ENCODE measurements around the gene GAB1. TPM values are rescaled to one million over a fixed set of nuclear protein-coding genes. Genes with fewer than 3 reads are reported as not detected.

Gene GAB1
- total and polyA plus RNA-seq, 7 donors: 1.0 to 20.3 (median 10.1) TPM

DNA sequence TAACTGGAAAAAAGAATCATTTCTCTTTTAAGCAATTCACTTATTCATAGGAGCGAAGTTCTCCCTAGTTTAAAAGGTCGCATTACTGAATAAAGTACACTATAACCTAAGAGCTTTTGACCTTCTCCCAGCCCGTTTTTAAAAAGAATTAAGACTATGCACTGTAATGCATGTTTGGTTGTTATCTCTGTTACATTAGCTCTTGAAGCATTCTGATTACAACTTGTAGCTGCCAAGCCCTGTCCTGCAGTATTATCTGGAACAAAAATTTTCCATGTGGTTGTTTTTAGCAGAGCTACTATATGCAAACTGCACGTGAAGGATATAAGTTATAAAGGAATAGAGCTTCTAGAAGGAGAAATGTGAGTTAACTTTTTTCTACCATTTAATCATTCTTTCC, 8.1 kb downstream of the GAB1 start:
- TF ChIP-seq, protein P1, sequence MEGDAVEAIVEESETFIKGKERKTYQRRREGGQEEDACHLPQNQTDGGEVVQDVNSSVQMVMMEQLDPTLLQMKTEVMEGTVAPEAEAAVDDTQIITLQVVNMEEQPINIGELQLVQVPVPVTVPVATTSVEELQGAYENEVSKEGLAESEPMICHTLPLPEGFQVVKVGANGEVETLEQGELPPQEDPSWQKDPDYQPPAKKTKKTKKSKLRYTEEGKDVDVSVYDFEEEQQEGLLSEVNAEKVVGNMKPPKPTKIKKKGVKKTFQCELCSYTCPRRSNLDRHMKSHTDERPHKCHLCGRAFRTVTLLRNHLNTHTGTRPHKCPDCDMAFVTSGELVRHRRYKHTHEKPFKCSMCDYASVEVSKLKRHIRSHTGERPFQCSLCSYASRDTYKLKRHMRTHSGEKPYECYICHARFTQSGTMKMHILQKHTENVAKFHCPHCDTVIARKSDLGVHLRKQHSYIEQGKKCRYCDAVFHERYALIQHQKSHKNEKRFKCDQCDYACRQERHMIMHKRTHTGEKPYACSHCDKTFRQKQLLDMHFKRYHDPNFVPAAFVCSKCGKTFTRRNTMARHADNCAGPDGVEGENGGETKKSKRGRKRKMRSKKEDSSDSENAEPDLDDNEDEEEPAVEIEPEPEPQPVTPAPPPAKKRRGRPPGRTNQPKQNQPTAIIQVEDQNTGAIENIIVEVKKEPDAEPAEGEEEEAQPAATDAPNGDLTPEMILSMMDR (IDR thresholded peaks at IDR 0.05): no peak
- Histone ChIP-seq H3K9me3 (no peaks in the 10 kb centered on the region), H3K4me3 (peak overlapping the region; percentile 33), H3K27me3 (ENCODE audit: insufficient read depth in 3 of 3, low read length in 2 of 3) (no peaks in the 10 kb centered on the region), H3K4me1 (peaks cover 21% of the 10 kb centered on the region), H3K27ac (peak overlapping the region; percentile 68), H3K36me3 (ENCODE audit: insufficient read depth in 1 of 2, low read depth in 1 of 2) (no peaks in the 10 kb centered on the region)
- intact Hi-C loops (cut with DNase I): no loop called here
- DNase-seq (no peak), ATAC-seq (peak in 1 of 4 donors; percentile 39)
- 34 to 50% (median 39%) methylated on average over 4 of the region's 4 CpGs for WGBS, 3 donors

DNA sequence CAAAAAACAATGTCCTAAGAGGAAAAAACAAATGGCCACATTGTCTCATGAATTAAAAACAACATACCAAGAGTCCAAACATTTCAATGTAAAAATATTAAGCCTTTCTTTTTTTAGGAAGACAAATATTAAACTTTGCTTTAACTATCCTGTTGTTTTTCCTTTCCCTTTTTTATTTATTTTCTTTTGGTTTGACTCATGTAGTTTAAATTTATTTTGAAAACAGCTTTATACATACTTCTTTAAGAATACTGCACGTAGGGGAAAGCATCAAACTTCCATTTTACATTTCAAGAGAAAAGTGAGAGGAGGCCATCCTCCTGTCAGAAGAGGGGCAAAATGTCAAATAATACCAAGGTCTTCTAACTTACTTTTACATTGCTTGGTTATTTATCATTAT, 8.7 kb downstream of the GAB1 start:
- TF ChIP-seq, protein P1 (IDR thresholded peaks at IDR 0.05): no peak
- H3K4me1 ChIP-seq: peaks cover 16% of the 10 kb centered on the region
- H3K27me3 ChIP-seq (ENCODE audit: insufficient read depth in 3 of 3, low read length in 2 of 3): no peaks in the 10 kb centered on the region
- intact Hi-C loops (cut with DNase I): no loop called here
- DNase-seq (no peak), ATAC-seq (no peak)
- WGBS, 3 donors: 60 to 78% (median 67%) methylated on average over 1 of the region's 1 CpG
- no peaks in the 10 kb centered on the region for H3K9me3 ChIP-seq
- H3K27ac ChIP-seq: peak overlapping the region; percentile 68
- H3K4me3 ChIP-seq: no peak overlapping the region
- H3K36me3 ChIP-seq (ENCODE audit: insufficient read depth in 1 of 2, low read depth in 1 of 2): no peaks in the 10 kb centered on the region

DNA sequence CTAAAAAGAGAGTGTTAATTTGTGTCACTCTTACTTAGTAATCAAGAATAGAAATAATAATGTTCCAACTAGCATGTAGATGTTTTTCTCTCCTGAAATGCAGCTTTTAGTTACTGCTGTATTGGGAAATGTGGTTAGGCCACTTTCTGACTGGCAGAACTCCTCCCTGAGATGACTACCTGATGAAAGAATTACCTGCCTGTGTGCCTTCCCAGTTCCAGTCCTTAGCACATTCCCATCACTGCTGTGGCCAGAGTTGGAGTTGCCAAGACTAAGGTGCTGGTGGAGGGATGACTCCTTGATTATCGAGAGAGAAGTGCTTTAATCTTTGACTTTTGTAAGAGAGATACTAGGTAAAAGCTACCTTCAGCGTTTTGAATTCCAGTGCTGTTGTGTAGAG, 9.5 kb downstream of the GAB1 start:
- Histone ChIP-seq H3K36me3 (ENCODE audit: insufficient read depth in 1 of 2, low read depth in 1 of 2) (no peaks in the 10 kb centered on the region), H3K9me3 (no peaks in the 10 kb centered on the region), H3K27me3 (ENCODE audit: insufficient read depth in 3 of 3, low read length in 2 of 3) (no peaks in the 10 kb centered on the region), H3K4me3 (no peak overlapping the region), H3K27ac (peak overlapping the region; percentile 68), H3K4me1 (peaks cover 9% of the 10 kb centered on the region)
- WGBS, 3 donors: 58 to 77% (median 72%) methylated on average over 2 of the region's 2 CpGs
- peak in 3 of 4 donors; percentile 30 to 75 (median 52) for ATAC-seq
- no peak for DNase-seq
- intact Hi-C loops (cut with DNase I): no loop called here
- TF ChIP-seq, protein P1 (IDR thresholded peaks at IDR 0.05): no peak

DNA sequence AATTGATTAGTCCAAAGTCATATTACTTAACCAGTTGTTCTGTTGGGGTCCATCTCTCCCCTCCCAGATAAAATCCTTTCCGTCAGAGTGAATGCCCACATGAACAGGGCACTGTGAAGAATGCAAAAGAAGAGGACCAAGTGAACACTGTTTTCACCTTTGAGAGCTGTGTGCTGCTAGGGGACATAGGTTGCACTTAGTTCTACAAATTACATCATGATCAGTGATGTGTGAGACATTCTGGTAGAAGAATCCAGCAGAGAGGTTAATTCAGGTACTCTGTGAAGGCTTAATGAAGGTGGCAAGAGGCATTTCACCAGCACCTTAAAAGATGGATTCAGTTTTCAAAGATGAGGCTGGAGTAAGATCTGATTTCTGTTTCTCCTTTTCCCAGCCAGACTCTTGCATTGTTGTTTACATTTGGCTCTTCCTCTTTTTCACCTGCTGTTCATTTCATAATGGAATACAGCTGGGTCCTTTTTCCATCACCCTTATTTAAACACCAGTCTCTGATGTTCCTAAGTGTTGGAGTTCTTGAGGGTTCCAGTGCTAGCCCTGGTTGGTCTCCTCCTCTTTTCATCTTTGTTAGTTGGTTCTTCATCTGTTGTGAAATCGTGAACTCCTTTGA, 10.9 kb downstream of the GAB1 start:
- Histone ChIP-seq H3K9me3 (no peaks in the 10 kb centered on the region), H3K27ac (no peak overlapping the region), H3K4me1 (peaks cover 14% of the 10 kb centered on the region), H3K27me3 (ENCODE audit: insufficient read depth in 3 of 3, low read length in 2 of 3) (no peaks in the 10 kb centered on the region), H3K4me3 (no peak overlapping the region), H3K36me3 (ENCODE audit: insufficient read depth in 1 of 2, low read depth in 1 of 2) (no peaks in the 10 kb centered on the region)
- no peak for ATAC-seq
- WGBS, 3 donors: 93 to 95% (median 94%) methylated on average over 2 of the region's 2 CpGs
- TF ChIP-seq, protein P1 (IDR thresholded peaks at IDR 0.05): no peak
- no peak for DNase-seq
- intact Hi-C loops (cut with DNase I): no loop called here

Data from psoas muscle (tissue), 8 donors.